Measurements from ENCODE around the gene MTX1.

The MTX1 gene

GRCh38 chr1:155254228-155254713 lies 45.8 kb downstream of the MTX1 start:
- no peak for DNase-seq (ENCODE audit: low spot score)
- TF ChIP-seq, protein P1, sequence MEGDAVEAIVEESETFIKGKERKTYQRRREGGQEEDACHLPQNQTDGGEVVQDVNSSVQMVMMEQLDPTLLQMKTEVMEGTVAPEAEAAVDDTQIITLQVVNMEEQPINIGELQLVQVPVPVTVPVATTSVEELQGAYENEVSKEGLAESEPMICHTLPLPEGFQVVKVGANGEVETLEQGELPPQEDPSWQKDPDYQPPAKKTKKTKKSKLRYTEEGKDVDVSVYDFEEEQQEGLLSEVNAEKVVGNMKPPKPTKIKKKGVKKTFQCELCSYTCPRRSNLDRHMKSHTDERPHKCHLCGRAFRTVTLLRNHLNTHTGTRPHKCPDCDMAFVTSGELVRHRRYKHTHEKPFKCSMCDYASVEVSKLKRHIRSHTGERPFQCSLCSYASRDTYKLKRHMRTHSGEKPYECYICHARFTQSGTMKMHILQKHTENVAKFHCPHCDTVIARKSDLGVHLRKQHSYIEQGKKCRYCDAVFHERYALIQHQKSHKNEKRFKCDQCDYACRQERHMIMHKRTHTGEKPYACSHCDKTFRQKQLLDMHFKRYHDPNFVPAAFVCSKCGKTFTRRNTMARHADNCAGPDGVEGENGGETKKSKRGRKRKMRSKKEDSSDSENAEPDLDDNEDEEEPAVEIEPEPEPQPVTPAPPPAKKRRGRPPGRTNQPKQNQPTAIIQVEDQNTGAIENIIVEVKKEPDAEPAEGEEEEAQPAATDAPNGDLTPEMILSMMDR (IDR thresholded peaks at IDR 0.05; ENCODE audit: borderline replicate concordance, control extremely low read depth, extremely low read depth, insufficient read depth, missing control alignments), result no peak
- in situ Hi-C loops (cut with MboI; ENCODE audit: low sequenced_read_pairs, unreplicated experiment), result no loop called here

- DNase-seq (ENCODE audit: low spot score), result no peak
- TF ChIP-seq, protein P1 (IDR thresholded peaks at IDR 0.05; ENCODE audit: borderline replicate concordance, control extremely low read depth, extremely low read depth, insufficient read depth, missing control alignments), result no peak
- in situ Hi-C loops (cut with MboI; ENCODE audit: low sequenced_read_pairs, unreplicated experiment), result no loop called here
Observed at GRCh38 chr1:155254714-155255242, 46.3 kb downstream of the MTX1 start.

GRCh38 chr1:155255243-155256007 lies 46.9 kb downstream of the MTX1 start, which contains the start of gene ENTREP3:
ENTREP3 (minus strand) TSS chr1:155255483; CDS start chr1:155254877, 606 bp downstream.
- peak; percentile 96 for DNase-seq (ENCODE audit: low spot score)
- in situ Hi-C loops (cut with MboI; ENCODE audit: low sequenced_read_pairs, unreplicated experiment), result no loop called here
- TF ChIP-seq, protein P1 (IDR thresholded peaks at IDR 0.05; ENCODE audit: borderline replicate concordance, control extremely low read depth, extremely low read depth, insufficient read depth, missing control alignments), result no peak

GRCh38 chr1:155256058-155256852 lies 47.8 kb downstream of the MTX1 start:
- no peak for DNase-seq (ENCODE audit: low spot score)
- TF ChIP-seq, protein P1 (IDR thresholded peaks at IDR 0.05; ENCODE audit: borderline replicate concordance, control extremely low read depth, extremely low read depth, insufficient read depth, missing control alignments), result no peak
- in situ Hi-C loops (cut with MboI; ENCODE audit: low sequenced_read_pairs, unreplicated experiment), result no loop called here

GRCh38 chr1:155260276-155260675 lies 51.8 kb downstream of the MTX1 start:
- DNase-seq (ENCODE audit: low spot score), result no peak
- TF ChIP-seq, protein P1 (IDR thresholded peaks at IDR 0.05; ENCODE audit: borderline replicate concordance, control extremely low read depth, extremely low read depth, insufficient read depth, missing control alignments), result no peak
- in situ Hi-C loops (cut with MboI; ENCODE audit: low sequenced_read_pairs, unreplicated experiment), result no loop called here

GRCh38 chr1:155261493-155261851 lies 53.0 kb downstream of the MTX1 start:
- TF ChIP-seq, protein P1 (IDR thresholded peaks at IDR 0.05; ENCODE audit: borderline replicate concordance, control extremely low read depth, extremely low read depth, insufficient read depth, missing control alignments), result no peak
- no peak for DNase-seq (ENCODE audit: low spot score)
- in situ Hi-C loops (cut with MboI; ENCODE audit: low sequenced_read_pairs, unreplicated experiment), result no loop called here

Measured in GM13976 (cell line).